A172 (cell line): Measurements from ENCODE around the gene PSMD2. TPM values are rescaled to one million over a fixed set of nuclear protein-coding genes. Genes with fewer than 3 reads are reported as not detected.
"Not testable (repeated sequence)": the region's sequence is repeated elsewhere in the genome, so short reads cannot be mapped to it uniquely, and the experiment has no call there.

Source experiments
- DNase-seq: peaks from one replicate; pipeline ENCODE4 v3.0.0-alpha.2; 2015; ENCODE audit warnings: low spot score
- total RNA-seq: library from RNA; depleted of rRNA; stranded (reverse); fragments of >200 nt; shearing (Covaris generic); gene quantifications from 2 replicates; pipeline ENCODE4 v1.2.3, GENCODE V29; 2014; rRNA removed

The PSMD2 gene
- total RNA-seq, result 633 and 926 TPM in 2 replicates

GRCh38 chr3:184298759-184299487 lies at the start of gene PSMD2:
PSMD2 (plus strand) TSS chr3:184299241; CDS start chr3:184299267, 26 bp downstream.
- DNase-seq, result peak; percentile 93

DNA sequence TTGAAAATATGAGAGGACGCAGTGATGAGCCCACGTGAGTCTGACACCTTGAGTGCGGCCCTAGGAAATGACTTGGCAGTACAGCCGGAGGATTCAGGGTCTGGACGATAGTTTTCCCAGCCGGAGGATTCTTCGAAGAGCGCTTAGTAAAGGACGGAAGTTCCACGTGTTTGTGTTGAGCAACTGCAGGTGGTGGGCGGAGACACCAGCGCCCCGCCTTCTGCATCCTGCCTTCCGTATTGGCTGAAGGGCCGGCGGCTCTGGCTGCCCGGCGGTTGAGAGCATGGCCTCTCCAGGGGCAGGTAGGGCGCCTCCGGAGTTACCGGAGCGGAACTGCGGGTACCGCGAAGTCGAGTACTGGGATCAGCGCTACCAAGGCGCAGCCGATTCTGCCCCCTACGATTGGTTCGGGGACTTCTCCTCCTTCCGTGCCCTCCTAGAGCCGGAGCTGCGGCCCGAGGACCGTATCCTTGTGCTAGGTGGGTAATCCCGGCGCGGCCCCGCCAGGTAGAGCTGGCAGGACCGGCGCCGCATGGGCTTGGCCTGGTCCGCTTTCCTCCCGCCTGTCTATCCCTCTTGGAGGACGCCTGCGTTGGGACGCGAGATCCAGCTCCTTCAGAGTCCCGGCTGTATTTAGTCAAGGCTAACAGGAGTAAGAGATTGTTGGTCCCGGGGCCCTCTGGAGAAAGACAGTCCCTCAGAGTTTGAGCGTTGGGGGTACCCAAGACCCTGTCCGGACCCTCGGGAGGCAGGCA lies 49.5 kb upstream of the PSMD2 start, which contains the start of gene EEF1AKMT4:
Gene EEF1AKMT4, plus strand, starts transcription at position 261 of the 755 bp plus-strand sequence. Its CDS starts 23 bp downstream, at position 284.
- DNase-seq, result peak; percentile 97

- peak; percentile 91 for DNase-seq
Measured at GRCh38 chr3:184250167-184250828, 48.7 kb upstream of the PSMD2 start.

DNA sequence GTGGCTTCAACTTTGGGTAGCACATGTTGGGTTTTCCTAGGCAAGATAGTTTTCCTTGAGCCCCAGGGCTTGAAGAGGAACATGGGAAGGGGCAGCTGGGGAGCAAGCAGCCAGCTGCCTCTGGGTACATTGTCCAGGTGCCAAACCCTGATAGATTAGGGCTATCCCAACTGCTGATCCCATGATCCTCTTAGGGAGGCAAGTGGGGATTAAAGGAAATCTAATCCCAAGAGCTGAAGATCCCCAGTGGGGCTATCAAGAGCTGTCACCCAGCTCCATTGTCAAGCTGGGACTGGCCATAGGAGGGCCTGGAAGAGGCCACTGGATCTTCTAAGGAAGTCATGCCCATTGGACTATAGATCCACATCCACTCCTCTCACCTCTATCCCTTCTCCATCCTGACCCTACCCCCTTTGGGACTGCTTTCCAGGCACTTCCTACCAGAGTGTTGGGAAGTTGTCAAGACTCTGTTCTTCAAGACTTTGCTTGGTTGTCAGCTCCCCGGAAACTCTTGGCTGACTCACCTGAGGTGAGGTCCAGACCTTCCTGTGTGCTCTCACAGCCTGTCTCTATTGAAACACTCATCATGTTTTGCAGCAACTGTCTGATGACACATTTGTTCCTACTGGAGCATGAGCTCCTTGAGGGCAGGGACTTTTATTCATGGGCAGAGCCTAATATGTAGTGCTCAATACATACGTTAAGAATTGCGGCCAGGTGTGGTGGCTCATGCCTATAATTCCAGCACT lies 43.6 kb upstream of the PSMD2 start:
- no peak for DNase-seq

- no peak for DNase-seq
Measured at GRCh38 chr3:184257083-184257915, 41.7 kb upstream of the PSMD2 start.

DNA sequence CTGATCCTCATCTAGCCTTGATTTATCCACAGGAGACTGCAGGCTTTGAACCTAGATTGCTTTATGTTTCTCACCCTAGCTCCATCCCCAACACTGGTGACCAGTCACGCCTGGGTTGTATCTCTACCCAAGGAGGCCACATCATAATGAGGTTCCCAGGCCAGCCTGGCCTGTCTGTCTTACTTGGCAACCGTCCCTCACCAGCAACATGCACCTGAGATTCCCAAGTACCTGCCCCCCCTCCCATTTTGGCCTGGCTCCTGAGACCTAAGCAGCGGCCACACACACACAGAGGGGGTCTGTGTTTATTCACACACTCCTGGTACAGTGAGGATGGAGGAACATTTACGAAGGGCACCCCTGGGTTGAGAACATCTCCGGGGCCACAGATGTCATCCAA lies 40.1 kb upstream of the PSMD2 start:
- DNase-seq, result no peak

- DNase-seq, result no peak
Measured at GRCh38 chr3:184259396-184259877, 39.6 kb upstream of the PSMD2 start.

GRCh38 chr3:184259878-184260723 lies 38.9 kb upstream of the PSMD2 start:
- no peak for DNase-seq

GRCh38 chr3:184260724-184261269 lies 38.2 kb upstream of the PSMD2 start:
- no peak for DNase-seq

GRCh38 chr3:184261270-184261853 lies 37.7 kb upstream of the PSMD2 start, which contains the start of gene CAMK2N2:
CAMK2N2 (minus strand) TSS chr3:184261553; CDS start chr3:184261285, 268 bp downstream.
- DNase-seq, result peak; percentile 73

GRCh38 chr3:184261854-184262763 lies 36.9 kb upstream of the PSMD2 start:
- peak; percentile 45 for DNase-seq

- DNase-seq, result no peak
Measured at GRCh38 chr3:184262764-184263179, 36.3 kb upstream of the PSMD2 start.

GRCh38 chr3:184267249-184267648 lies 31.8 kb upstream of the PSMD2 start:
- DNase-seq, result not testable (repeated sequence)

- DNase-seq, result no peak
Measured at GRCh38 chr3:184272269-184272668, 26.8 kb upstream of the PSMD2 start.

GRCh38 chr3:184275381-184275701 lies 23.7 kb upstream of the PSMD2 start:
- no peak for DNase-seq

GRCh38 chr3:184275961-184276910 lies 22.8 kb upstream of the PSMD2 start, which contains the start of gene ECE2:
ECE2 (plus strand) TSS chr3:184276022; CDS start chr3:184276154, 132 bp downstream.
- DNase-seq, result no peak

- DNase-seq, result no peak
Measured at GRCh38 chr3:184277366-184277765, 21.7 kb upstream of the PSMD2 start.
